ENCODE data around the gene NECTIN2.

DNA sequence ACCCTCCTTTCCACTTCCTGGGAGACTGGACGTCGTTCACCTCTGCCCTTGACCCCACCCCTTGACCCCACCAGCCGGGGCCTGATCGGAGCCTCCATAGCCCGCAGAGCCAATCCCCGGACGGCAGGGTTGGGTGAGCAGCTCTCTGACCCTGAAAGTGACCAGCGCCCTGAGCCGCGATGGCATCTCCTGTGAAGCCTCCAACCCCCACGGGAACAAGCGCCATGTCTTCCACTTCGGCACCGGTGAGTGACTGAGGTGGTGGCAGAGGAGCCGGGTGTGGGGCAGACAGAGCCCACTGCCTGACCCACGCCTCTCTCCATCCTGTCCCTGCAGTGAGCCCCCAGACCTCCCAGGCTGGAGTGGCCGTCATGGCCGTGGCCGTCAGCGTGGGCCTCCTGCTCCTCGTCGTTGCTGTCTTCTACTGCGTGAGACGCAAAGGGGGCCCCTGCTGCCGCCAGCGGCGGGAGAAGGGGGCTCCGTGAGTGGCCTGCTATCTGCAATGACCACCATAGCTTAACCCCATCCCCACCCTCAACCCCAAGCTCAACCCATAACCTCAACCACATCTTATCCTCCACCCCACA, 26.8 kb upstream of the NECTIN2 start:
- no peak for TF ChIP-seq POLR2A (IDR thresholded peaks at IDR 0.05)
- TF ChIP-seq, protein P1, sequence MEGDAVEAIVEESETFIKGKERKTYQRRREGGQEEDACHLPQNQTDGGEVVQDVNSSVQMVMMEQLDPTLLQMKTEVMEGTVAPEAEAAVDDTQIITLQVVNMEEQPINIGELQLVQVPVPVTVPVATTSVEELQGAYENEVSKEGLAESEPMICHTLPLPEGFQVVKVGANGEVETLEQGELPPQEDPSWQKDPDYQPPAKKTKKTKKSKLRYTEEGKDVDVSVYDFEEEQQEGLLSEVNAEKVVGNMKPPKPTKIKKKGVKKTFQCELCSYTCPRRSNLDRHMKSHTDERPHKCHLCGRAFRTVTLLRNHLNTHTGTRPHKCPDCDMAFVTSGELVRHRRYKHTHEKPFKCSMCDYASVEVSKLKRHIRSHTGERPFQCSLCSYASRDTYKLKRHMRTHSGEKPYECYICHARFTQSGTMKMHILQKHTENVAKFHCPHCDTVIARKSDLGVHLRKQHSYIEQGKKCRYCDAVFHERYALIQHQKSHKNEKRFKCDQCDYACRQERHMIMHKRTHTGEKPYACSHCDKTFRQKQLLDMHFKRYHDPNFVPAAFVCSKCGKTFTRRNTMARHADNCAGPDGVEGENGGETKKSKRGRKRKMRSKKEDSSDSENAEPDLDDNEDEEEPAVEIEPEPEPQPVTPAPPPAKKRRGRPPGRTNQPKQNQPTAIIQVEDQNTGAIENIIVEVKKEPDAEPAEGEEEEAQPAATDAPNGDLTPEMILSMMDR (IDR thresholded peaks at IDR 0.05), result no peak
- TF ChIP-seq POLR2AphosphoS5 (IDR thresholded peaks at IDR 0.05), result no peak
- TF ChIP-seq EP300 (IDR thresholded peaks at IDR 0.05), result no peak
